H1 (cell line): ENCODE results near the gene KCNJ16. TPM values are rescaled to one million over a fixed set of nuclear protein-coding genes. Genes with fewer than 3 reads are reported as not detected.

Experiments used
- CTCF ChIA-PET: fragments of 300-600 bp; sonication (Branson Sonifier 250); formaldehyde crosslinking; loops from one replicate; lab custom pipeline; 2021; ENCODE audit not compliant: partially characterized antibody; lab: Charles Lee
- POLR2A ChIA-PET: fragments of 300-600 bp; sonication (Branson Sonifier 250); formaldehyde crosslinking; loops from one replicate; lab custom pipeline; 2021; ENCODE audit warnings: inconsistent platforms; ENCODE audit not compliant: partially characterized antibody; lab: Charles Lee
- DNase-seq, 2 experiments: peaks; one replicate each; pipeline versions ENCODE4 v3.0.0 to v3.0.0-alpha.2; 2010 to 2022; ENCODE audit warnings: low spot score in 2 of 2, low read depth in 1 of 2, mixed read lengths in 1 of 2
- FAIRE-seq: peaks from 2 replicates; lab custom pipeline; 2011; peaks lifted over from hg19 to GRCh38; lab: Jason Lieb, UNC
- H2AFZ ChIP-seq: 2 replicates; pipeline ENCODE4 v1.8.1; 2012; ENCODE audit warnings: low read length, inconsistent platforms
- H2AK5ac ChIP-seq: 2 replicates; pipeline ENCODE4 v1.6.1; 2013; ENCODE audit warnings: low read depth, low read length
- H2BK120ac ChIP-seq: replicated peaks from 2 replicates; pipeline ENCODE3; 2013; ENCODE audit warnings: low read depth, low read length, inconsistent platforms
- H2BK12ac ChIP-seq: 2 replicates; pipeline ENCODE4 v1.6.1; 2013; ENCODE audit warnings: low read depth, low read length
- H2BK15ac ChIP-seq: 2 replicates; pipeline ENCODE4 v1.6.1; 2013; ENCODE audit warnings: low read length
- H2BK20ac ChIP-seq: 2 replicates; pipeline ENCODE4 v1.6.1; 2013; ENCODE audit warnings: low read length
- H2BK5ac ChIP-seq: 2 replicates; pipeline ENCODE4 v1.6.1; 2013; ENCODE audit warnings: low read depth, low read length
- H3K14ac ChIP-seq: 2 replicates; pipeline ENCODE4 v1.6.1; 2013; ENCODE audit warnings: inconsistent platforms; ENCODE audit not compliant: insufficient read length
- H3K18ac ChIP-seq: 2 replicates; pipeline ENCODE4 v1.6.1; 2013; ENCODE audit warnings: low read length; ENCODE audit errors: extremely low read depth
- H3K23ac ChIP-seq: 2 replicates; pipeline ENCODE4 v1.6.1; 2013; ENCODE audit warnings: inconsistent platforms; ENCODE audit not compliant: insufficient read length
- H3K23me2 ChIP-seq: 2 replicates; pipeline ENCODE4 v1.6.1; 2013; ENCODE audit warnings: low read depth, low read length
- H3K27ac ChIP-seq: 2 replicates; pipeline ENCODE4 v1.6.1; 2011; ENCODE audit warnings: low read depth, low read length, inconsistent platforms
- H3K27me3 ChIP-seq, 4 experiments: replicated peaks in 1 of 4; 1 replicate in 1 of 4; 2 replicates in 3 of 4; pipeline versions ENCODE4 v1.6.1 to v1.8.1; 2011 to 2013; ENCODE audit warnings: low read length in 3 of 4, mild to moderate bottlenecking in 3 of 4, inconsistent platforms in 2 of 4, mixed read lengths in 2 of 4, moderate library complexity in 1 of 4; ENCODE audit not compliant: control insufficient read depth in 3 of 4, insufficient read depth in 3 of 4; ENCODE audit errors: extremely low read depth in 1 of 4
- H3K36me3 ChIP-seq, 4 experiments: 2 replicates each; pipeline versions ENCODE4 v1.6.1 to v1.8.1; 2011 to 2013; ENCODE audit warnings: mild to moderate bottlenecking in 4 of 4, low read length in 3 of 4, moderate library complexity in 2 of 4, control low read depth in 1 of 4, inconsistent platforms in 1 of 4; ENCODE audit not compliant: insufficient read depth in 4 of 4, control insufficient read depth in 2 of 4
- H3K4ac ChIP-seq: replicated peaks from 2 replicates; pipeline ENCODE3; 2013; ENCODE audit warnings: low read length, low read depth, mixed read lengths, inconsistent platforms; ENCODE audit not compliant: insufficient read length
- H3K4me1 ChIP-seq, 4 experiments: replicated peaks in 1 of 4; 1 replicate in 1 of 4; 2 replicates in 3 of 4; pipeline versions ENCODE4 v1.6.1 to v1.8.1; 2011 to 2013; ENCODE audit warnings: low read length in 3 of 4, inconsistent platforms in 2 of 4, mixed read lengths in 1 of 4; ENCODE audit not compliant: insufficient read depth in 4 of 4, control insufficient read depth in 3 of 4
- H3K4me2 ChIP-seq, 2 experiments: 2 replicates each; pipeline versions ENCODE4 v1.6.1 to v1.8.1; 2011 to 2013; ENCODE audit warnings: low read depth in 2 of 2, low read length in 2 of 2, control low read depth in 1 of 2, inconsistent platforms in 1 of 2, mild to moderate bottlenecking in 1 of 2; ENCODE audit not compliant: insufficient read depth in 1 of 2
- H3K4me3 ChIP-seq, 4 experiments: fragments of 200-600, 300-600 bp in 1 of 4; sonication (generic), shearing (Covaris generic), sonication (Bioruptor Twin) in 1 of 4; 2 replicates each; pipeline versions ENCODE4 v1.5.1 to v1.8.1; 2011 to 2016; ENCODE audit warnings: low read length in 4 of 4, low read depth in 3 of 4, control low read depth in 2 of 4, inconsistent platforms in 2 of 4, mild to moderate bottlenecking in 2 of 4, mixed read lengths in 1 of 4, moderate library complexity in 1 of 4; ENCODE audit not compliant: insufficient read depth in 2 of 4; ENCODE audit errors: extremely low read depth in 1 of 4
- H3K56ac ChIP-seq: replicated peaks from 2 replicates; pipeline ENCODE3; 2013; ENCODE audit warnings: low read depth, mild to moderate bottlenecking, mixed read lengths, low read length, inconsistent platforms; ENCODE audit not compliant: insufficient read length
- H3K79me1 ChIP-seq: 2 replicates; pipeline ENCODE4 v1.6.1; 2013; ENCODE audit warnings: low read depth, low read length, control low read depth
- H3K79me2 ChIP-seq, 2 experiments: 2 replicates each; pipeline versions ENCODE4 v1.6.1 to v1.8.1; 2012 to 2013; ENCODE audit warnings: low read length in 2 of 2, mild to moderate bottlenecking in 2 of 2, inconsistent platforms in 1 of 2; ENCODE audit not compliant: insufficient read depth in 2 of 2, control insufficient read depth in 1 of 2
- H3K9ac ChIP-seq, 4 experiments: replicated peaks in 1 of 4; 1 replicate in 1 of 4; 2 replicates in 3 of 4; pipeline versions ENCODE4 v1.6.1 to v1.8.1; 2011 to 2013; ENCODE audit warnings: low read depth in 3 of 4, low read length in 3 of 4, control low read depth in 2 of 4, mild to moderate bottlenecking in 2 of 4, moderate library complexity in 2 of 4, inconsistent platforms in 1 of 4; ENCODE audit errors: extremely low read depth in 1 of 4
- H3K9me3 ChIP-seq, 2 experiments: 2 replicates each; pipeline versions ENCODE4 v1.6.1 to v1.8.1; 2012 to 2013; ENCODE audit warnings: mild to moderate bottlenecking in 2 of 2, moderate library complexity in 2 of 2, control low read depth in 1 of 2, inconsistent platforms in 1 of 2, low read depth in 1 of 2, low read length in 1 of 2, mixed read lengths in 1 of 2; ENCODE audit not compliant: insufficient read depth in 2 of 2
- H4K20me1 ChIP-seq, 2 experiments: replicated peaks in 1 of 2; 2 replicates each; pipeline versions ENCODE3 to v1.8.1; 2011 to 2013; ENCODE audit warnings: inconsistent platforms in 2 of 2, low read length in 2 of 2, mild to moderate bottlenecking in 1 of 2; ENCODE audit not compliant: insufficient read depth in 2 of 2, control insufficient read depth in 1 of 2
- H4K5ac ChIP-seq: 2 replicates; pipeline ENCODE4 v1.6.1; 2013; ENCODE audit warnings: low read length, low read depth, mixed read lengths, inconsistent platforms; ENCODE audit not compliant: insufficient read length
- H4K8ac ChIP-seq: 2 replicates; pipeline ENCODE4 v1.8.0; 2013; ENCODE audit warnings: mild to moderate bottlenecking, moderate library complexity, low read length, inconsistent platforms; ENCODE audit not compliant: insufficient read depth; ENCODE audit errors: extremely low read depth
- H4K91ac ChIP-seq: replicated peaks from 2 replicates; pipeline ENCODE3; 2013; ENCODE audit warnings: low read length, mixed read lengths, inconsistent platforms; ENCODE audit not compliant: insufficient read length
- CHD1 ChIP-seq: IDR thresholded peaks from 2 replicates; pipeline ENCODE4 v1.6.1; 2012; ENCODE audit warnings: low read depth, low read length, improper control_type of control experiment
- CTCF ChIP-seq, 3 experiments: IDR thresholded peaks; 1 replicate in 2 of 3; 2 replicates in 1 of 3; pipeline versions ENCODE4 v1.5.1 to v1.6.1; 2011; ENCODE audit warnings: low read length in 3 of 3, mild to moderate bottlenecking in 3 of 3, inconsistent platforms in 2 of 3, low read depth in 1 of 3, moderate library complexity in 1 of 3; ENCODE audit not compliant: insufficient read depth in 1 of 3; ENCODE audit errors: control extremely low read depth in 1 of 3
- E2F6 ChIP-seq: IDR thresholded peaks from 2 replicates; pipeline ENCODE4 v1.6.1; 2012; ENCODE audit warnings: inconsistent platforms
- EGR1 ChIP-seq: IDR thresholded peaks from 2 replicates; pipeline ENCODE4 v1.6.1; 2011; ENCODE audit warnings: low read depth, low read length, borderline replicate concordance
- KDM5A ChIP-seq: fragments of 200-600 bp; IDR thresholded peaks from 2 replicates; pipeline ENCODE4 v1.7.1; 2012; ENCODE audit warnings: mild to moderate bottlenecking, low read length, inconsistent platforms, mixed read lengths
- POLR2A ChIP-seq, 2 experiments: IDR thresholded peaks; 1 replicate in 1 of 2; 2 replicates in 1 of 2; pipeline ENCODE4 v1.6.1; 2011; ENCODE audit warnings: low read depth in 2 of 2, low read length in 2 of 2, mild to moderate bottlenecking in 2 of 2; ENCODE audit errors: control extremely low read depth in 1 of 2
- POU5F1 ChIP-seq: IDR thresholded peaks from 2 replicates; pipeline ENCODE4 v1.6.1; 2011; ENCODE audit warnings: low read depth, mild to moderate bottlenecking, low read length, moderate library complexity
- SAP30 ChIP-seq: fragments of 300-600 bp; sonication (generic); IDR thresholded peaks from 2 replicates; pipeline ENCODE4 v1.7.1; 2012; ENCODE audit warnings: low read length, moderate library complexity, mild to moderate bottlenecking, inconsistent platforms; ENCODE audit not compliant: insufficient read depth, insufficient replicate concordance
- SIX5 ChIP-seq: IDR thresholded peaks from 2 replicates; pipeline ENCODE4 v1.6.1; 2011; ENCODE audit warnings: mild to moderate bottlenecking, low read depth, low read length
- USF2 ChIP-seq: IDR thresholded peaks from 2 replicates; pipeline ENCODE4 v1.6.1; 2011; ENCODE audit warnings: low read length, improper control_type of control experiment
- ZNF274 ChIP-seq: IDR thresholded peaks from 2 replicates; pipeline ENCODE4 v1.7.0; 2012; ENCODE audit warnings: low read length, borderline replicate concordance; ENCODE audit errors: extremely low read depth
- WGBS, 2 experiments: shearing (Covaris generic) in 1 of 2; methylation state at CpG; one replicate each; pipeline versions ENCODE4 v1.1.6 to v1.1.7; 2013 to 2015; ENCODE audit warnings: low lambda C conversion rate in 2 of 2, mixed read lengths in 2 of 2, inconsistent platforms in 1 of 2, low coverage in 1 of 2, missing lambda C conversion rate in 1 of 2; ENCODE audit not compliant: insufficient replicate concordance in 2 of 2, insufficient coverage in 1 of 2, insufficient read length in 1 of 2; ENCODE audit errors: extremely low coverage in 1 of 2, missing lambda C conversion rate in 1 of 2; 5-methylcytosine and 5-hydroxymethylcytosine counted together
- polyA plus RNA-seq, 7 experiments: library from polyadenylated mRNA; depleted of rRNA in 3 of 7; stranded (reverse) in 5 of 7; unstranded in 2 of 7; fragments of >200 nt in 5 of 7; fragments of 200-250 nt in 2 of 7; gene quantifications; 1 replicate in 5 of 7; 2 replicates in 1 of 7; 4 replicates in 1 of 7; pipeline versions ENCODE4 v1.2.1 to v1.2.3, GENCODE V29; 2011 to 2013; ENCODE audit warnings: missing spikeins in 2 of 7, mixed read lengths in 2 of 7
- total RNA-seq: library from RNA; stranded (reverse); fragmentation: NEBNext Ultra II Directional; extraction: Animal tissue kit (Norgen Biotek cat#: 25700); gene quantifications from 2 replicates; pipeline ENCODE4 v1.2.1, GENCODE V29; 2021

Gene KCNJ16
- total and polyA plus RNA-seq, 2 of the 8 experiments (the other 6 are each of a cell fraction or from before 2014, with no cell fraction given), result not detected

- DNase-seq (no peak), FAIRE-seq (no peak)
- H2AK5ac ChIP-seq, result no peak overlapping the region
- no peak overlapping the region for H3K23ac ChIP-seq
- H3K79me2 ChIP-seq, result no peaks in the 10 kb centered on the region
- WGBS, 2 experiments, result 79% methylated on average over 2 of the region's 2 CpGs; no CpG with 5 or more reads in 1 of the 2 experiments
- CTCF ChIA-PET, result no interaction called here
- H3K36me3 ChIP-seq, result no peaks in the 10 kb centered on the region
- H3K56ac ChIP-seq, result no peak overlapping the region
- H2BK5ac ChIP-seq, result no peak overlapping the region
- no peak overlapping the region for H2BK20ac ChIP-seq
- H3K4me1 ChIP-seq, result no peaks in the 10 kb centered on the region
- no peaks in the 10 kb centered on the region for H3K9me3 ChIP-seq
- POLR2A ChIA-PET, result no interaction called here
- no peak overlapping the region for H3K4me3 ChIP-seq
- H2AFZ ChIP-seq, result no peak overlapping the region
- H2BK12ac ChIP-seq, result no peak overlapping the region
- H3K27me3 ChIP-seq, result no peaks in the 10 kb centered on the region
- no peak overlapping the region for H3K9ac ChIP-seq
- H4K91ac ChIP-seq, result no peak overlapping the region
- H4K20me1 ChIP-seq, result no peaks in the 10 kb centered on the region
- no peak overlapping the region for H4K8ac ChIP-seq
- H2BK120ac ChIP-seq, result no peak overlapping the region
- no peak overlapping the region for H3K4ac ChIP-seq
- H2BK15ac ChIP-seq, result no peak overlapping the region
- H4K5ac ChIP-seq, result no peak overlapping the region
- no peaks in the 10 kb centered on the region for H3K23me2 ChIP-seq
- H3K18ac ChIP-seq, result no peak overlapping the region
- H3K14ac ChIP-seq, result no peak overlapping the region
- H3K4me2 ChIP-seq, result no peak overlapping the region
- no peaks in the 10 kb centered on the region for H3K79me1 ChIP-seq
- H3K27ac ChIP-seq, result no peak overlapping the region
- TF ChIP-seq E2F6 (no peak), POU5F1 (no peak), SIX5 (no peak), SAP30 (no peak), CTCF (IDR thresholded peaks at IDR 0.05; ENCODE audit: control extremely low read depth in 1 of 3, insufficient read depth in 1 of 3, low read depth in 1 of 3, low read length in 3 of 3) (no peak), USF2 (no peak), CHD1 (no peak), KDM5A (no peak), POLR2A (IDR thresholded peaks at IDR 0.05; ENCODE audit: control extremely low read depth in 1 of 2, low read depth in 2 of 2, low read length in 2 of 2) (no peak), ZNF274 (no peak), EGR1 (no peak)
These were observed 37.5 kb upstream of the KCNJ16 start for GRCh38 chr17:70037498-70037897.
